Loucy (cell line): ENCODE measurements around the gene TRNT1.

Source experiments
- H2AFZ ChIP-seq: fragments of 200-600 bp; sonication (generic); 2 replicates; pipeline ENCODE4 v1.6.0; 2016; ENCODE audit warnings: antibody characterized with exemption, mild to moderate bottlenecking, low read length, moderate library complexity
- H3F3A ChIP-seq: fragments of 200-600 bp; 2 replicates; pipeline ENCODE4 v1.6.0; 2016; ENCODE audit warnings: antibody characterized with exemption, low read depth, mild to moderate bottlenecking
- H3K27me3 ChIP-seq: fragments of 200-600 bp; sonication (generic); 2 replicates; pipeline ENCODE4 v1.6.1; 2014; ENCODE audit warnings: low read length, mild to moderate bottlenecking; ENCODE audit not compliant: insufficient read depth, poor library complexity, severe bottlenecking
- H3K36me3 ChIP-seq: fragments of 200-600 bp; sonication (generic); 2 replicates; pipeline ENCODE4 v1.6.1; 2016; ENCODE audit warnings: low read length; ENCODE audit not compliant: insufficient read depth
- H3K4me1 ChIP-seq: fragments of 200-600 bp; sonication (generic); 2 replicates; pipeline ENCODE4 v1.5.1; 2014; ENCODE audit warnings: low read length, mild to moderate bottlenecking; ENCODE audit not compliant: insufficient read depth, poor library complexity, severe bottlenecking
- H3K4me2 ChIP-seq: fragments of 200-600 bp; sonication (generic); 2 replicates; pipeline ENCODE4 v1.6.0; 2014; ENCODE audit warnings: antibody characterized with exemption, low read length, low read depth, mild to moderate bottlenecking; ENCODE audit not compliant: poor library complexity, severe bottlenecking
- H3K4me3 ChIP-seq: fragments of 200-600 bp; sonication (generic); 2 replicates; pipeline ENCODE4 v1.5.1; 2014; ENCODE audit warnings: low read length, mild to moderate bottlenecking, mixed read lengths; ENCODE audit not compliant: poor library complexity, severe bottlenecking
- H3K79me2 ChIP-seq: fragments of 200-600 bp; sonication (generic); 2 replicates; pipeline ENCODE4 v1.6.1; 2014; ENCODE audit warnings: low read length; ENCODE audit not compliant: insufficient read depth
- H3K9ac ChIP-seq: fragments of 200-600 bp; sonication (generic); 2 replicates; pipeline ENCODE4 v1.6.0; 2014; ENCODE audit warnings: mild to moderate bottlenecking, low read depth, low read length, moderate library complexity; ENCODE audit not compliant: poor library complexity, severe bottlenecking
- H3K9me2 ChIP-seq: fragments of 200-600 bp; sonication (generic); replicated peaks from 2 replicates; pipeline ENCODE4 v1.6.1; 2016; ENCODE audit warnings: low read depth, low read length, mixed read lengths
- H3K9me3 ChIP-seq: fragments of 200-600 bp; sonication (generic); 2 replicates; pipeline ENCODE4 v1.6.1; 2014; ENCODE audit warnings: mild to moderate bottlenecking, antibody characterized with exemption, low read length, low read depth; ENCODE audit not compliant: insufficient read depth
- H4K20me1 ChIP-seq: fragments of 200-600 bp; sonication (generic); 2 replicates; pipeline ENCODE4 v1.6.0; 2014; ENCODE audit warnings: antibody characterized with exemption, low read length, mild to moderate bottlenecking; ENCODE audit not compliant: insufficient read depth, poor library complexity, severe bottlenecking
- CTCF ChIP-seq: fragments of 200-600 bp; sonication (generic); conservative IDR thresholded peaks from 2 replicates; pipeline ENCODE4 v1.5.1; 2014; ENCODE audit warnings: mild to moderate bottlenecking, antibody characterized with exemption, low read length
- EZH2phosphoT487 ChIP-seq: fragments of 200-600 bp; IDR thresholded peaks from 2 replicates; pipeline ENCODE4 v1.6.1; 2018; ENCODE audit warnings: antibody characterized with exemption, mild to moderate bottlenecking, moderate library complexity, borderline replicate concordance

TRNT1 gene

GRCh38 chr3:3177861-3178497 is 51.2 kb downstream of the TRNT1 start:
- Histone ChIP-seq H3K9me2 (no peaks in the 10 kb centered on the region), H3K9ac (peak overlapping the region; percentile 91), H3K36me3 (no peaks in the 10 kb centered on the region), H4K20me1 (peaks cover 29% of the 10 kb centered on the region), H3K4me3 (peak overlapping the region; percentile 99), H3K4me1 (peaks cover 59% of the 10 kb centered on the region), H2AFZ (no peak overlapping the region), H3K27me3 (no peaks in the 10 kb centered on the region), H3K9me3 (no peaks in the 10 kb centered on the region), H3K4me2 (peak overlapping the region; percentile 100), H3F3A (peaks cover 3% of the 10 kb centered on the region), H3K79me2 (peaks cover 55% of the 10 kb centered on the region)
- no peak for TF ChIP-seq CTCF
- TF ChIP-seq EZH2phosphoT487: no peak

- peaks cover 55% of the 10 kb centered on the region for H3K79me2 ChIP-seq
- peaks cover 56% of the 10 kb centered on the region for H3K4me1 ChIP-seq
- peak overlapping the region; percentile 91 for H3K9ac ChIP-seq
- H3F3A ChIP-seq: no peaks in the 10 kb centered on the region
- peak overlapping the region; percentile 80 for H2AFZ ChIP-seq
- no peak for TF ChIP-seq EZH2phosphoT487
- no peaks in the 10 kb centered on the region for H3K9me3 ChIP-seq
- H3K4me3 ChIP-seq: peak overlapping the region; percentile 99
- H3K9me2 ChIP-seq: no peaks in the 10 kb centered on the region
- H3K4me2 ChIP-seq: peak overlapping the region; percentile 100
- peaks cover 29% of the 10 kb centered on the region for H4K20me1 ChIP-seq
- H3K27me3 ChIP-seq: no peaks in the 10 kb centered on the region
- no peaks in the 10 kb centered on the region for H3K36me3 ChIP-seq
Measured at GRCh38 chr3:3178498-3179328, 52.0 kb downstream of the TRNT1 start.

GRCh38 chr3:3179407-3180094 is 52.8 kb downstream of the TRNT1 start, which contains the start of gene CRBN:
Gene CRBN (minus strand): TSS chr3:3179691. CDS start chr3:3179687, 4 bp downstream.
- Histone ChIP-seq H3K36me3 (no peaks in the 10 kb centered on the region), H3K4me1 (peaks cover 50% of the 10 kb centered on the region), H3K9ac (peak within 1 kb of the TSS; percentile 91), H3K4me3 (peak within 1 kb of the TSS; percentile 99), H3K9me2 (no peaks in the 10 kb centered on the region), H3K4me2 (peak within 1 kb of the TSS; percentile 100), H4K20me1 (peaks cover 29% of the 10 kb centered on the region), H3K79me2 (peaks cover 49% of the 10 kb centered on the region), H3F3A (no peaks in the 10 kb centered on the region), H2AFZ (peak within 1 kb of the TSS; percentile 93), H3K27me3 (no peaks in the 10 kb centered on the region), H3K9me3 (no peaks in the 10 kb centered on the region)
- TF ChIP-seq EZH2phosphoT487: no peak
- TF ChIP-seq CTCF: peak; percentile 89
